ENCODE measurements around the gene CABP7. TPM values are rescaled to one million over a fixed set of nuclear protein-coding genes. Genes with fewer than 3 reads are reported as not detected.

CABP7 gene
- not detected in 2 replicates for total RNA-seq

DNA sequence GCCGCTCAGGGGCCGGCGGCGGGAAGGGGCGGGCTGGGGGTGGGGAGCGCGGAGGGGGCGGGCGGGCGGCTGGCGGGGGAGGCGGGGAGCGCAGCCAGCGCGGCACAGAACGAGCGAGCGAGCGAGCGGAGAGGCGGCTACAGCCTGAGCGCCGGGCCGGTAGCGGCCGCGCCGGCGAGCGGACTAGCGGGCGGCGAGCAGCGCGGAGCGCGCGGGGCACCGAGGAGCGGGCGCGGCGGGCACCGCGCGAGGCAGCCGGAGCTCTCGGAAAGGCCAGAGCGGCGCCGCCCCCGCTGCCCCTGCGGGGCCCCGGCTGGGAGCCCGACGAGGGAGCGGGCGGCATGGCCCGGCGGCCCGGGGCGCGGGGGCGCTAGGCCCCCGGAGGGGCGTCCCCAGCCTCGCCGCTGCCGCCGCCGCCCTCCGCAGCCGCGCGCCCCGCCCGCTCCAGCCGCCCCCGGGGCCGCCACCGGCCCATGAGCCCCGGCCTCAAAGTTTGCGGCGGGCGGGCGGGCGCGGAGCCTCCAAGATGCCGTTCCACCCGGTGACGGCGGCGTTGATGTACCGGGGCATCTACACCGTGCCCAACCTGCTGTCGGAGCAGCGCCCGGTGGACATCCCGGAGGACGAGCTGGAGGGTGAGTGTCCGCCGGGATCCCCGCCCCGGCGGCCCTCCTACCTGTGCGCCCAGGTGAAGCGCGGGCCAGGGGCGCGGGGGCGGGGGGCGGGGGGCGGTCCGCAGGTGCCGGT, at the start of gene CABP7:
TSS of gene CABP7 (plus strand) at position 105 of the 747 bp plus-strand sequence. CDS start at position 527, 422 bp downstream.

DNA sequence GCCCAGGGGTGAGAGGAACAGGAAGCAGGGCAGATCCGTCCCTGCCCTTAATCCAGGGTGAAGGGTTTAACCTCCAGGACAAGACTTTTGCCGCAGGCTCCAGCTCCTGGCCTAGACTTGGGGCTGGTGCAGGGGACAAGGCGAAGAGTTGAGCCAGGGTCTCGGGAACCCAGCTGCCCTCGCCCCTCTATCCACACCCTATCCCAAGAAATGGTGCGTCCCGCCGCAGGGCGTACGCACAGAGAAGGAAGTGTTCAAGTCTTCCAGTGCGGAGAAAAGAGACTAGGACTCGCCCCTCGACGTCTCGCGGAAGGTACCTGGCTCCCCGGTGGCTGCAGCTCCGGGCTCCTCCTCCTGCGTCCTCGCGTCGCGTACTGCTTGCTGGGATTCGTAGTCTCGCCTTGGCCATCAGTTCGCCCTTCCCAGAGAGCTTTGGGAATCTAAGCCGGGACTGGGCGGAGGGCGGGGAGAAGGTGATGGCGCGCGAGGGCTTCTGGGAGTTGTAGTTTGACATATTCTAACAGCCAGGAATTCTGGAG, 46.9 kb downstream of the CABP7 start, which contains the start of gene ZMAT5:
TSS of gene ZMAT5 (minus strand) at position 376 of the 539 bp plus-strand sequence. CDS start 18,463 bp downstream, outside the sequence.

DNA sequence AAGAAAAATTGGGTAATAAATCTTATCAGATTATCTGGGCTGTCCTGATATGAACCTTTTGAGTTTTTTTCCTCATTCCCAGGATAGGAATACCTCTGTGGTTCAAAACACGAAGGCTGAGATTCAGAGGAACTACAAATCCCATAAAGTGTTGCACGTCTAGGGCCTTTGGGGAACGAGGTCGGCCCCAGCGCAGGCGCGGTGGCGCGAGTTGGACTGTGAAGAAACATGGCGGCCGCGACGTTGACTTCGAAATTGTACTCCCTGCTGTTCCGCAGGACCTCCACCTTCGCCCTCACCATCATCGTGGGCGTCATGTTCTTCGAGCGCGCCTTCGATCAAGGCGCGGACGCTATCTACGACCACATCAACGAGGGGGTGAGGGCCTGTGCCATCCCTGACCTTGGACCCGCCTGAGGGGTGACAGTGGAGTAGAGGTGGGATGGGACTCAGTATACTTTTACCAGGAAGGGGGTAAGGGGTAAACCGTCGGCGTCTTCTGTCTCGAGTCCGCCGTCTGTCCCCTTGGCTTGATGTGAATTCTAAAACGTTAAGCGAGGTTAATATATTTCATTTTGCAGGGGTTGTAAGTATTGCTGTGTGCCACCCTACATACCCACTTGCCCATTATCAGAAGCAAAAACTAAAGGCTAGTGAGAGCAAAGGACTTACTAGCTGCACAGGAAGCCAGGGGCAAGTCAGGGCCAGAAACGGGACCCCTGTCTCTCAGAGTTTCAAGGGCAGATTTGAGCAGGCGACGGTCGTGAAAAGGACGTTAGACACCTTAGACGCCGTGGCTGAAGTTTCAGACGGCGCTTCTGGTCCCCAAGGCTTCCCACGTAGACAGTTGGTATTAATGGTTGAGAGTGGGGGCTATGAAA, 47.6 kb downstream of the CABP7 start, which contains the start of gene UQCR10:
TSS of gene UQCR10 (plus strand) at position 199 of the 881 bp plus-strand sequence. CDS start at position 229, 30 bp downstream.

Other genes with a start within 250 kb of the CABP7 start
- gene NEFH, start 239.8 kb upstream of the CABP7 start, total RNA-seq, result 0.85 and 1.3 TPM in 2 replicates
- gene THOC5, start 166.2 kb upstream of the CABP7 start, total RNA-seq, result 24.3 and 33.6 TPM in 2 replicates
- gene NIPSNAP1, start 138.9 kb upstream of the CABP7 start, total RNA-seq, result 37.1 and 42.5 TPM in 2 replicates
- 37.2 and 41.2 TPM in 2 replicates for gene NF2, start 116.4 kb upstream of the CABP7 start, total RNA-seq
- 27.3 and 30.3 TPM in 2 replicates for gene ZMAT5, start 47.0 kb downstream of the CABP7 start, total RNA-seq
- gene UQCR10, start 47.4 kb downstream of the CABP7 start, total RNA-seq, result 75.6 and 81.1 TPM in 2 replicates
- 20.3 and 25.8 TPM in 2 replicates for gene ASCC2, start 118.3 kb downstream of the CABP7 start, total RNA-seq
- gene MTMR3, start 163.2 kb downstream of the CABP7 start, total RNA-seq, result 13.4 and 18.1 TPM in 2 replicates